ENCODE data around the gene DACH1.

DNA sequence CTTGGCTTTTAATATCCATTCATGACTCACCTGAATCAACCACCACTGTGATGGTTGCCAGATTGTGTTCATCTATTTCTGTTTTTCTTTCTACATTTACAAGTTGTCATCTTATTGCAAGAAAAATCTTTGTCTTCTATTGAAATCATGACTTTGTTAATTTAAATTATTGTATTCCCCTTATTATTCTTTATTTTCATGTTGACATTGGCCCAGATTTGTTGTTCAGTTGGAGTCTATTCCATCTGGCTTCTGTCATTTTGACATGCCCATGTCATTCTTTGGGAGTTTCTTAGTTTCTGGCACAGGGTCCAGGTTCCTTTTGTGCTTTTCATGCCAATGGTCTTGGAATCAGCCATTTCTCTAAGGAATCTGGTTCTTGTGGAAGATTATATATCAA lies 19.9 kb upstream of the DACH1 start:
- TF ChIP-seq ZNF70 (CRISPR knock-in tag; IDR thresholded peaks at IDR 0.05) (no peak), PATZ1 (CRISPR knock-in tag; IDR thresholded peaks at IDR 0.05; ENCODE audit: borderline replicate concordance) (no peak; the same call in 1 of the 2 replicates), CREB5 (CRISPR knock-in tag; IDR thresholded peaks at IDR 0.05; ENCODE audit: low read depth) (0 out of 2 replicates have a peak, but pooled peaks have one; percentile 38), ESRRG (CRISPR knock-in tag; IDR thresholded peaks at IDR 0.05) (no peak), ZNF565 (CRISPR knock-in tag; conservative IDR thresholded peaks at IDR 0.05; ENCODE audit: low read depth) (no peak), ZFP30 (CRISPR knock-in tag; IDR thresholded peaks at IDR 0.05) (no peak), ZC3H10 (CRISPR knock-in tag; IDR thresholded peaks at IDR 0.05) (no peak), SNAI2 (CRISPR knock-in tag; IDR thresholded peaks at IDR 0.05) (no peak), ISL1 (CRISPR knock-in tag; IDR thresholded peaks at IDR 0.05) (peak; percentile 92), TOX (CRISPR knock-in tag; IDR thresholded peaks at IDR 0.05; ENCODE audit: borderline replicate concordance) (peak; percentile 95), ZFP3 (CRISPR knock-in tag; IDR thresholded peaks at IDR 0.05) (no peak), OSR1 (CRISPR knock-in tag; IDR thresholded peaks at IDR 0.05) (no peak)
- TF ChIP-seq, protein P1, sequence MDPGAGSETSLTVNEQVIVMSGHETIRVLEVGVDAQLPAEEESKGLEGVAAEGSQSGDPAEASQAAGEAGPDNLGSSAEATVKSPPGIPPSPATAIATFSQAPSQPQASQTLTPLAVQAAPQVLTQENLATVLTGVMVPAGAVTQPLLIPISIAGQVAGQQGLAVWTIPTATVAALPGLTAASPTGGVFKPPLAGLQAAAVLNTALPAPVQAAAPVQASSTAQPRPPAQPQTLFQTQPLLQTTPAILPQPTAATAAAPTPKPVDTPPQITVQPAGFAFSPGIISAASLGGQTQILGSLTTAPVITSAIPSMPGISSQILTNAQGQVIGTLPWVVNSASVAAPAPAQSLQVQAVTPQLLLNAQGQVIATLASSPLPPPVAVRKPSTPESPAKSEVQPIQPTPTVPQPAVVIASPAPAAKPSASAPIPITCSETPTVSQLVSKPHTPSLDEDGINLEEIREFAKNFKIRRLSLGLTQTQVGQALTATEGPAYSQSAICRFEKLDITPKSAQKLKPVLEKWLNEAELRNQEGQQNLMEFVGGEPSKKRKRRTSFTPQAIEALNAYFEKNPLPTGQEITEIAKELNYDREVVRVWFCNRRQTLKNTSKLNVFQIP (CRISPR knock-in tag; IDR thresholded peaks at IDR 0.05; ENCODE audit: borderline replicate concordance, low read depth) = peak; percentile 60; the same call in 1 of the 2 replicates

Data from SK-N-SH treated with all-trans-retinoic acid at 6 μM for 48 hours (cell line).